ENCODE measurements around the gene ZNF579. TPM values are rescaled to one million over a fixed set of nuclear protein-coding genes. Genes with fewer than 3 reads are reported as not detected.

Gene ZNF579
- total RNA-seq, 1 donor from 2014 or later, result 2.1 TPM

GRCh38 chr19:55567708-55568328 lies 12.8 kb downstream of the ZNF579 start:
- H3K9me3 Mint-ChIP-seq, result no peaks in the 10 kb centered on the region
- H3K27me3 Mint-ChIP-seq (ENCODE audit: insufficient read depth, low read depth), result peaks cover 2% of the 10 kb centered on the region
- H3K36me3 Mint-ChIP-seq, result no peaks in the 10 kb centered on the region

DNA sequence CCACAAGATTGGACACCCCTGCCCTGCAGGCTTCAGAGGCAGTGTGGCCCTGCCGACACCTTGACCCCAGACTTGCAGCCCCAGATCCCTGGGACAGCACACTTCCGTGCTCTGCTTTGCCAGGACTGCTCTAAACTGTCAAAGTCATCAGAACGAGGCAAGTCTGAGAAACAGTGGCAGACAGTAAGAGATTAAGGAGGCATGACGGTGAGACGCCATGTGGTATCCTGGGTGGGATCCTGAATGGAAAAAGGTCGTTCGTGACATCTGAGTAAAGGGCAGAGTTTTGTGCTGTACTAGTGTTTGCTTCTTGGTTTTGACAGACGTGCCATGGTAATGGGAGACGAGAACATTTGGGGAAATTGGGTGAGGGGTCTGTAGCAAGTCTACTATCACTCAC lies 13.8 kb downstream of the ZNF579 start:
- Histone ChIP-seq H3K4me1 (no peaks in the 10 kb centered on the region), H2AFZ (replicated peaks) (no peak overlapping the region), H3F3A (ENCODE audit: low read depth) (no peaks in the 10 kb centered on the region), H3K9me3 (ENCODE audit: low read depth) (no peaks in the 10 kb centered on the region), H3K9ac (no peak overlapping the region), H4K20me1 (ENCODE audit: low read depth) (no peaks in the 10 kb centered on the region), H3K4me3 (no peak overlapping the region), H3K4me2 (no peak overlapping the region), H3K36me3 (no peaks in the 10 kb centered on the region), H3K79me2 (ENCODE audit: low read depth) (no peaks in the 10 kb centered on the region), H3K27ac (no peak overlapping the region), H3K27me3 (no peaks in the 10 kb centered on the region)
- DNase-seq (ENCODE audit: low spot score), result no peak
- Mint-ChIP-seq H3K4me3 (no peak overlapping the region), H3K9me3 (no peaks in the 10 kb centered on the region), H3K4me1 (peaks cover 17% of the 10 kb centered on the region), H3K27ac (peak overlapping the region; percentile 64), H3K27me3 (ENCODE audit: insufficient read depth, low read depth) (peaks cover 2% of the 10 kb centered on the region), H3K36me3 (no peaks in the 10 kb centered on the region)
- TF ChIP-seq EZH2phosphoT487 (IDR thresholded peaks at IDR 0.05), result no peak
- no peak for TF ChIP-seq EZH2 (IDR thresholded peaks at IDR 0.05)
- no peak for TF ChIP-seq CTCF (IDR thresholded peaks at IDR 0.05)

More at GRCh38 chr19:55567708-55568328, 12.8 kb downstream of the ZNF579 start:
- Histone ChIP-seq H4K20me1 (ENCODE audit: low read depth) (no peaks in the 10 kb centered on the region), H3K4me2 (no peak overlapping the region), H3K79me2 (ENCODE audit: low read depth) (no peaks in the 10 kb centered on the region), H3K27me3 (no peaks in the 10 kb centered on the region), H2AFZ (replicated peaks) (no peak overlapping the region), H3K4me3 (no peak overlapping the region), H3F3A (ENCODE audit: low read depth) (no peaks in the 10 kb centered on the region), H3K9me3 (ENCODE audit: low read depth) (no peaks in the 10 kb centered on the region), H3K9ac (no peak overlapping the region), H3K27ac (no peak overlapping the region), H3K4me1 (no peaks in the 10 kb centered on the region), H3K36me3 (no peaks in the 10 kb centered on the region)
- DNase-seq (ENCODE audit: low spot score), result no peak
- no peak overlapping the region for H3K4me3 Mint-ChIP-seq
- H3K4me1 Mint-ChIP-seq, result peaks cover 17% of the 10 kb centered on the region
- no peak overlapping the region for H3K27ac Mint-ChIP-seq
- TF ChIP-seq EZH2phosphoT487 (IDR thresholded peaks at IDR 0.05) (no peak), CTCF (IDR thresholded peaks at IDR 0.05) (no peak), EZH2 (IDR thresholded peaks at IDR 0.05) (no peak)

DNA sequence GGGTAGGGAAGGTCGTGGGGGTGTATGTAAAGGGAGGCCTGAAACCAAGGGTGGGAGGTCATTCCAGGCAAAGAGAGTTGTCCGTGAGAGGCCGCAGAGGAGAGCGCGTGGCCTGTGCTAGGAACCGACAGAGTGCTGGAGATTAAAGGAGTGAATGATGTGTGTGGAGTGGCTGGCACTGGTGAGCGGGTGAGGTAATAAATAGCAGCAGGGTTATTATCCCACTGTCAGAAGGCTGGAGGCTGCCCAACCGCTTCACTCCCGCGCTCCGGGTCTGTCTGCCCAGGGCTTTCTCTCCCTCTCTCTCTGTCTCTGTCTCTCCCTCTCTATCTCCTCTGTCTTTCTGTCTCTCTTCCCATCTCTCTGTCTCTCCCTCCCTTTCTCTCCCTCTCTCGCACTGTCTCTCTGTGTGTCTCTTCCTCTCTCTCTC lies 17.4 kb downstream of the ZNF579 start:
- no peaks in the 10 kb centered on the region for H3F3A ChIP-seq (ENCODE audit: low read depth)
- H3K9ac ChIP-seq, result no peak overlapping the region
- no peaks in the 10 kb centered on the region for H3K9me3 ChIP-seq (ENCODE audit: low read depth)
- H3K27ac ChIP-seq, result no peak overlapping the region
- no peaks in the 10 kb centered on the region for H3K36me3 ChIP-seq
- peak overlapping the region; percentile 26 for H2AFZ ChIP-seq (replicated peaks)
- DNase-seq (ENCODE audit: low spot score), result no peak
- H3K4me3 Mint-ChIP-seq, result no peak overlapping the region
- TF ChIP-seq EZH2phosphoT487 (IDR thresholded peaks at IDR 0.05) (no peak), CTCF (IDR thresholded peaks at IDR 0.05) (no peak), EZH2 (IDR thresholded peaks at IDR 0.05) (no peak)
- no peaks in the 10 kb centered on the region for H3K36me3 Mint-ChIP-seq
- H3K4me3 ChIP-seq, result no peak overlapping the region
- peaks cover 6% of the 10 kb centered on the region for H3K27me3 Mint-ChIP-seq (ENCODE audit: insufficient read depth, low read depth)
- no peaks in the 10 kb centered on the region for H3K27me3 ChIP-seq
- peaks cover 17% of the 10 kb centered on the region for H3K4me1 Mint-ChIP-seq
- H3K4me2 ChIP-seq, result no peak overlapping the region
- H3K9me3 Mint-ChIP-seq, result no peaks in the 10 kb centered on the region
- no peaks in the 10 kb centered on the region for H3K79me2 ChIP-seq (ENCODE audit: low read depth)
- H3K4me1 ChIP-seq, result no peaks in the 10 kb centered on the region
- H4K20me1 ChIP-seq (ENCODE audit: low read depth), result no peaks in the 10 kb centered on the region
- peak overlapping the region; percentile 90 for H3K27ac Mint-ChIP-seq

All from neural progenitor cell (in vitro differentiated cells).